Heart right ventricle (tissue), 16 donors: Measurements from ENCODE around the gene COL4A2. TPM values are rescaled to one million over a fixed set of nuclear protein-coding genes. Genes with fewer than 3 reads are reported as not detected.

Experiments
- ATAC-seq, 8 donors: fragments of 200-7000 bp; cut with Tn5 transposase; one replicate each; pipeline ENCODE4 v1.9.1; 2020; ENCODE audit warnings: mild to moderate bottlenecking in 8 of 8, moderate library complexity in 8 of 8, moderate number of reproducible peaks in 1 of 8
- DNase-seq, 2 donors: peaks; one replicate each; pipeline ENCODE4 v3.0.0-alpha.2; 2020
- H3K27ac ChIP-seq, 10 donors: fragments of 200-600 bp; sonication (generic) in 2 of 10; one replicate each; pipeline versions ENCODE4 v1.5.0 to v1.8.0; 2020 to 2022; ENCODE audit warnings: mild to moderate bottlenecking in 3 of 10
- H3K27me3 ChIP-seq, 7 donors: fragments of 200-600 bp; one replicate each; pipeline ENCODE4 v1.8.0; 2021 to 2022; ENCODE audit warnings: mild to moderate bottlenecking in 2 of 7
- H3K36me3 ChIP-seq, 9 donors: fragments of 200-600 bp; sonication (generic) in 1 of 9; one replicate each; pipeline versions ENCODE4 v1.5.0 to v1.8.0; 2020 to 2022; ENCODE audit warnings: mild to moderate bottlenecking in 2 of 9
- H3K4me1 ChIP-seq, 9 donors: fragments of 200-600 bp; sonication (generic) in 1 of 9; one replicate each; pipeline versions ENCODE4 v1.5.0 to v1.8.0; 2020 to 2022; ENCODE audit warnings: mild to moderate bottlenecking in 4 of 9
- H3K4me3 ChIP-seq, 10 donors: fragments of 200-600 bp; sonication (generic) in 2 of 10; one replicate each; pipeline versions ENCODE4 v1.5.0 to v1.8.0; 2020 to 2022; ENCODE audit warnings: mild to moderate bottlenecking in 7 of 10, moderate library complexity in 2 of 10
- H3K9me3 ChIP-seq, 11 donors: fragments of 200-600 bp in 10 of 11; sonication (generic) in 2 of 11; one replicate each; pipeline versions ENCODE4 v1.5.0 to v1.8.0; 2013 to 2022; ENCODE audit warnings: mild to moderate bottlenecking in 2 of 11, control low read depth in 1 of 11, moderate library complexity in 1 of 11
- CTCF ChIP-seq, 9 donors: fragments of 200-600 bp; sonication (generic) in 2 of 9; IDR thresholded peaks; one replicate each; pipeline versions ENCODE4 v1.5.0 to v1.8.0; 2021 to 2022; ENCODE audit warnings: antibody characterized with exemption in 9 of 9, mild to moderate bottlenecking in 5 of 9, moderate library complexity in 1 of 9
- WGBS, 2 donors: extraction: QIAGEN DNeasy Blood & Tissue Kit; methylation state at CpG; one replicate each; pipeline ENCODE4 v1.1.7; 2013; ENCODE audit warnings: inconsistent platforms in 1 of 2; 5-methylcytosine and 5-hydroxymethylcytosine counted together
- intact Hi-C, 10 donors: fragments of 100-400 bp; cut with DNase I; formaldehyde crosslinking; loops; one replicate each; pipeline versions ENCODE4 v1.11.1 to v1.14.2; 2022
- polyA plus RNA-seq, 2 donors: library from polyadenylated mRNA; stranded (reverse); fragments of 200-250 nt; gene quantifications; one replicate each; pipeline ENCODE4 v1.2.3, GENCODE V29; 2013
- total RNA-seq, 10 donors: library from RNA; stranded (reverse); fragmentation: NEBNext Ultra II Directional in 3 of 10; extraction: Animal tissue kit (Norgen Biotek cat#: 25700) in 3 of 10; gene quantifications; one replicate each; pipeline versions ENCODE4 v1.2.1 to v1.2.4, GENCODE V29; 2021 to 2023
- donor health status: Arrhythmogenic right ventricular cardiomyopathy.
- donor health status: ischemic (EF 13 %, LVEDD 7.1; RV severe dilation, severe dysfunction).
- donor health status: healthy with polysubstance abuse.
- donor health status: DM: no; HTN: yes; CAD: no.
- donor health status: DM: no; HTN: no; CAD: no.
- donor health status: ischemic (EF 25% LVEDD 6.9; RV normal size, moderate dysfunction).
- donor health status: ischemic (EF 25% LVEDD 5.7; RV mildly dilated, moderate dysfunction).
- donor health status: healthy.
- donor health status: DM: yes; HTN: yes; CAD: no.
- donor health status: Ischemic cardiomyopathy.
- donor health status: ischemic (EF 35%, LVEDD 5.7; RV mildly dilated, moderate dysfunction).
- donor health status: nonischemic (EF 11% LVEDD 7.7; RV severe dilation, severe dysfunction).
- donor health status: DM: yes; HTN: yes; CAD: no.
- donor health status: PGD.
- donor health status: ischemic (EF 29% LVEDD 5.4; RV normal size, mild dysfunction).
- donor health status: nonischemic (EF 23%, LVEDD 6.1; RV moderate dilation, normal function).

The COL4A2 gene
- total and polyA plus RNA-seq, 12 donors: 81.7 to 301 (median 128) TPM

DNA sequence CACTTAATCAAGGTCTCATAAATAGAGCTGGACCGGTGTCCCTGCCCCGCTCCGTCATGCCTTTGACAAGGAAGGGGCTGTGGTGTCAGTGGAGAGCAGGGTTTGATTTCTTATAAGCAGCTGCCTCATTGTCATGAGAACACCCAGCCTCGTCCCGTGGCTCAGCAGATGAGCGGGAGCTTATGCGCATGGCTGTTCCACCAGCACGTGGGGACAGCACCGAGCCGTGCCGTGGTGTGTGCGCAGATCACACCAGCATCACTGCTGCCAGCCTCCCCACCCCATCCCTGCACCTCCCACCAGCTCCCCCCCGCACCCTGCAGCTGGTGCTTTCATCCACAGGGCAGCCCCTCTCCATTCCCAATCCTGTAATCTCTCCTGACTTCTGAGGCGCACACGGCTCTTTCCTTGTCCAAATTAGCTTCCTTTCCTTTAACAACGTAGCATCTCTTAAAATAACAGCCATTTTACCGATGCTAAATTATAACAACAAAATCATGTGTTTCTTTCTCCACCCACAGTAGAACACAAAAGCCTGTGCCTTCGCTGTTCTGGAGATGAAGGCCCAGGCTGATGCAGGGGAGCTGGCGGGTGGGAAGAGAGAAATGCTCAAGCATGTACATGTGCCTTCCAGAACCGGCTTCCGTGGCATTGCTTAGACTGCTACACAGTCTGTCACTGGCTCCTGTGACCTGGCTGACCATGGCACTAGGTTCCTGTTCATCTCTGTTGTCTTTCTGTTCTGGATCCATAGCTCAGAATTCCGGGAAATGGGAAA, 157.7 kb downstream of the COL4A2 start:
- 89 to 91% methylated on average over 22 of the region's 22 CpGs for WGBS, 2 donors
- DNase-seq (no peak), ATAC-seq (peak in 1 of 8 donors; percentile 6)
- Histone ChIP-seq H3K4me1 (peaks cover 0 to 13% (median 0%) of the 10 kb centered on the region in 9 donors), H3K27ac (no peak overlapping the region), H3K4me3 (no peak overlapping the region), H3K9me3 (no peaks in the 10 kb centered on the region), H3K27me3 (no peaks in the 10 kb centered on the region), H3K36me3 (peaks cover 0 to 100% (median 67%) of the 10 kb centered on the region in 9 donors)
- TF ChIP-seq CTCF (IDR thresholded peaks at IDR 0.05): no peak
- intact Hi-C loops: loop anchor here in 2 of 10 donors (5.0 to 10.0 kb wide), 2 partner anchors 110 to 113 kb away; no protein-coding TSS in a partner anchor

DNA sequence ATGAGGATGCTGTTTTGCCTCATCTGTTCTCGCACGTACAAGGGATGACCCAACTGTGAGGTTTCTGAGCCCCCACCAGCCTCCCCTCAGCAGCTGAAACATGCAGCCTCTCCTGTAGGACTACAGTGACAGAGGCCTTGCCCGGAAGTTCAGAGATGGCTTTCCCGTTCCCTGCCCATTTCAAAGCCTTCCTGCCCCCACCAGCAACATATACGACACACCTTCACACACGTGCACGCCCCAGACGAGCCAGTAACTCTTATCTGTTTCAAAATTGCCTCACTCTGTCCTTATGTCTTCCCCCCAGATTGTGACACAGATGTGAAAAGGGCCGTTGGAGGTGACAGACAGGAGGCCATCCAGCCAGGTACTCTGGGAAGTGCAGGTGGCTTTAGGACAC, 158.6 kb downstream of the COL4A2 start:
- no peak for DNase-seq
- no peaks in the 10 kb centered on the region for H3K27me3 ChIP-seq
- 85 to 88% methylated on average over 9 of the region's 9 CpGs for WGBS, 2 donors
- no peak overlapping the region for H3K4me3 ChIP-seq
- peaks cover 0 to 100% (median 69%) of the 10 kb centered on the region in 9 donors for H3K36me3 ChIP-seq
- H3K27ac ChIP-seq: no peak overlapping the region
- H3K9me3 ChIP-seq: no peaks in the 10 kb centered on the region
- H3K4me1 ChIP-seq: peaks cover 0 to 21% (median 0%) of the 10 kb centered on the region in 9 donors
- TF ChIP-seq CTCF (IDR thresholded peaks at IDR 0.05): no peak
- ATAC-seq: no peak
- intact Hi-C loops: loop anchor here in 1 of 10 donors (10.0 kb wide), 1 partner anchor 109 kb away; no protein-coding TSS in a partner anchor

- H3K36me3 ChIP-seq: peaks cover 0 to 100% (median 71%) of the 10 kb centered on the region in 9 donors
- ATAC-seq (no peak), DNase-seq (no peak)
- H3K27ac ChIP-seq: no peak overlapping the region
- H3K9me3 ChIP-seq: no peaks in the 10 kb centered on the region
- peaks cover 0 to 28% (median 3%) of the 10 kb centered on the region in 9 donors for H3K4me1 ChIP-seq
- H3K4me3 ChIP-seq: no peak overlapping the region
- WGBS, 2 donors: 80 to 82% methylated on average over 6 of the region's 6 CpGs
- no peaks in the 10 kb centered on the region for H3K27me3 ChIP-seq
- no peak for TF ChIP-seq CTCF (IDR thresholded peaks at IDR 0.05)
- intact Hi-C loops: loop anchor here in 1 of 10 donors (10.0 kb wide), 1 partner anchor 108 kb away; no protein-coding TSS in a partner anchor
These were observed 159.3 kb downstream of the COL4A2 start for GRCh38 chr13:110466266-110466915.

DNA sequence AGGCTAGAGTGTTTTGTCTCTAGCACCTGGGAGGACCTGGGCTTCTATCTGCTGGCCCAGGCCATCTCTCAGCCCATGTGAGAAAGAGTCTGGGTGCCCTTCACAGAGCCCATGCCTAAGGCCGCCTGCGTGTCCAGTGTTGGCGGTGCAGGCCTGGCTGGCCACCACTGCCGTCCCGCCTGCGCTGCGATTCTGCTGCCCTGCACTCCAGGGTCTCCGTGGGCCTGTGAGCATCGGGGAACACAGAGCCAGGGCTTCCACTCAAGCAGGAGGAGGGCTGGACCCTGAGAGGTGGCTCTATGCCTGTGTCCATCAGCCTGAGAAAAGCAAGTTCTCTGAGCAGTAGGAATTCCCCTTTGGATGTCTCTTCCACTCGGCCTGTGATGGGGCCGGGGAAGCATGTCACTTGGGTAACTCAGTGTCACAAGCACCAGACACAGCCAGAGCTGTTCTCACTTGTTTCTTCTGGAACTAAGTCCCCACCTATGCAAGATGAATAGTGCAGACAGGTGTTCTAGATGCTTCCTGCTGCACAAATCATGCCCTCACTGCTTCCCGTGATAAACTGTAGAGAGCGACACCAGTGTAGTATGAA, 160.5 kb downstream of the COL4A2 start:
- H3K4me3 ChIP-seq: no peak overlapping the region
- intact Hi-C loops: loop anchor here in 1 of 10 donors (10.0 kb wide), 1 partner anchor 107 kb away; no protein-coding TSS in a partner anchor
- no peak for TF ChIP-seq CTCF (IDR thresholded peaks at IDR 0.05)
- peaks cover 0 to 100% (median 62%) of the 10 kb centered on the region in 9 donors for H3K36me3 ChIP-seq
- H3K4me1 ChIP-seq: peaks cover 0 to 41% (median 6%) of the 10 kb centered on the region in 9 donors
- H3K9me3 ChIP-seq: no peaks in the 10 kb centered on the region
- no peak for ATAC-seq
- 94% methylated on average over 13 of the region's 13 CpGs for WGBS, 2 donors
- DNase-seq: no peak
- H3K27ac ChIP-seq: no peak overlapping the region
- H3K27me3 ChIP-seq: no peaks in the 10 kb centered on the region
